ENCODE results near the gene CC2D2B.

DNA sequence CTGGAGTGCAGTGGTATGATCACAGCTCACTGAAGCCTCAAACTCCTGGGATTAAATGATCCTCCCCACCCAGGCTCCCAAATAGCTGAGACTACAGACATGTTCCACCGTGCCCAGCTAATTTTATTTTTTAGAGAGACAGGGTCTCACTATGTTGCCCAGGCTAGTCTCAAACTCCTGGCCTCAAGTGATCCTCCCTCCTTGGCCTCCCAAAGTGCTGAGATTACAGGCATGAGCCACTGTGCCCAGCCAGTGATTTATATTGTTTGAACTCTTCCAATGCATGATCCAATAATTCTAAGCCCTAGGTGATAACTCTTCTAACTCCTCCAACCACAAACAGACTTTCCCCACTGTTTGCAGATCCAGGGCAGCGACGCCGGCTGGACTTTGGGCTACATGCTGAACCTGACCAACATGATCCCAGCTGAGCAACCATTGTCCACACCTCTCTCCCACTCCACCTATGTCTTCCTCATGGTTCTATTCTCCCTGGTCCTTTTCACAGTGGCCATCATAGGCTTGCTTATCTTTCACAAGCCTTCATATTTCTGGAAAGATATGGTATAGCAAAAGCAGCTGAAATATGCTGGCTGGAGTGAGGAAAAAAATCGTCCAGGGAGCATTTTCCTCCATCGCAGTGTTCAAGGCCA lies 41.8 kb upstream of the CC2D2B start:
- TF ChIP-seq TAF1 (IDR thresholded peaks at IDR 0.05; ENCODE audit: low read depth, low read length) (no peak), POLR2AphosphoS5 (IDR thresholded peaks at IDR 0.05; ENCODE audit: low read depth, low read length) (no peak), PAX5 (IDR thresholded peaks at IDR 0.05; ENCODE audit: insufficient read depth, low read length, severe bottlenecking) (no peak)
